HG02938 (cell line): Measurements from ENCODE around the gene SLC44A1.
"Not testable (repeated sequence)": the region's sequence is repeated elsewhere in the genome, so short reads cannot be mapped to it uniquely, and the experiment has no call there.

ENCODE experiments used
- ATAC-seq: cut with Tn5 transposase; IDR thresholded peaks from one replicate; pipeline ENCODE4 v1.9.1; 2021; ENCODE audit warnings: mild to moderate bottlenecking, moderate library complexity; ENCODE audit not compliant: unreplicated experiment

SLC44A1 gene

GRCh38 chr9:105242062-105242461 is 2.4 kb upstream of the SLC44A1 start:
- no peak for ATAC-seq

GRCh38 chr9:105242557-105242956 is 1.9 kb upstream of the SLC44A1 start:
- ATAC-seq = no peak

GRCh38 chr9:105243015-105243686 is 1.3 kb upstream of the SLC44A1 start:
- no peak for ATAC-seq

GRCh38 chr9:105244734-105245028 is 230 bp downstream of the SLC44A1 start:
- peak; percentile 50 for ATAC-seq

GRCh38 chr9:105245029-105245890 is 809 bp downstream of the SLC44A1 start:
- ATAC-seq = peak; percentile 10

- no peak for ATAC-seq
These were observed 1.4 kb downstream of the SLC44A1 start for GRCh38 chr9:105245891-105246161.

- no peak for ATAC-seq
These were observed 2.3 kb downstream of the SLC44A1 start for GRCh38 chr9:105246656-105247173.

- ATAC-seq = no peak
These were observed 4.2 kb downstream of the SLC44A1 start for GRCh38 chr9:105248691-105249090.

GRCh38 chr9:105251133-105251532 is 6.7 kb downstream of the SLC44A1 start:
- ATAC-seq = no peak

GRCh38 chr9:105251733-105252404 is 7.4 kb downstream of the SLC44A1 start:
- ATAC-seq = no peak

- no peak for ATAC-seq
These were observed 7.9 kb downstream of the SLC44A1 start for GRCh38 chr9:105252405-105252756.

GRCh38 chr9:105254226-105254625 is 9.8 kb downstream of the SLC44A1 start:
- no peak for ATAC-seq

GRCh38 chr9:105255421-105255820 is 11.0 kb downstream of the SLC44A1 start:
- ATAC-seq = no peak

- ATAC-seq = not testable (repeated sequence)
These were observed 12.1 kb downstream of the SLC44A1 start for GRCh38 chr9:105256569-105256968.

GRCh38 chr9:105257809-105258208 is 13.4 kb downstream of the SLC44A1 start:
- ATAC-seq = no peak

GRCh38 chr9:105258225-105258737 is 13.8 kb downstream of the SLC44A1 start:
- ATAC-seq = no peak

GRCh38 chr9:105259274-105259673 is 14.8 kb downstream of the SLC44A1 start:
- no peak for ATAC-seq

- no peak for ATAC-seq
These were observed 15.5 kb downstream of the SLC44A1 start for GRCh38 chr9:105259731-105260612.

- ATAC-seq = no peak
These were observed 18.0 kb downstream of the SLC44A1 start for GRCh38 chr9:105262497-105262896.

GRCh38 chr9:105264380-105264779 is 19.9 kb downstream of the SLC44A1 start:
- ATAC-seq = no peak

- not testable (repeated sequence) for ATAC-seq
These were observed 23.8 kb downstream of the SLC44A1 start for GRCh38 chr9:105268254-105268653.
